Activated T-cell treated with anti-CD3 and anti-CD28 coated beads, Interleukin-2, amount 50 U/mL, for 72 hours (primary cell): ENCODE data around the gene AK2. TPM values are rescaled to one million over a fixed set of nuclear protein-coding genes. Genes with fewer than 3 reads are reported as not detected.
A peak's percentile ranks its signal among the peaks of the same experiment; 100 is the strongest.

Source experiments
- ATAC-seq, 2 donors: fragments of 150-1000 bp; cut with Tn5 transposase; replicated peaks in 1 of 2; 2 replicates each; pipeline ENCODE4 v1.10.0; 2021; ENCODE audit warnings: moderate library complexity in 2 of 2, mild to moderate bottlenecking in 1 of 2
- DNase-seq, 2 donors: peaks; one replicate each; pipeline ENCODE4 v3.0.0; 2021 to 2022; ENCODE audit warnings: mixed read lengths in 1 of 2
- H3K27ac Mint-ChIP-seq: one replicate; pipeline ENCODE4 v1.8.0; 2022; ENCODE audit warnings: mild to moderate bottlenecking, moderate library complexity, mixed read lengths
- H3K27me3 Mint-ChIP-seq: one replicate; pipeline ENCODE4 v1.8.0; 2022; ENCODE audit warnings: low read depth, mixed read lengths
- H3K36me3 Mint-ChIP-seq, 2 donors: one replicate each; pipeline ENCODE4 v1.8.0; 2022; ENCODE audit warnings: mixed read lengths in 2 of 2, mild to moderate bottlenecking in 1 of 2; ENCODE audit not compliant: insufficient read depth in 2 of 2
- H3K4me1 Mint-ChIP-seq: one replicate; pipeline ENCODE4 v1.8.0; 2022; ENCODE audit warnings: low read depth, mixed read lengths
- H3K4me3 Mint-ChIP-seq, 2 donors: one replicate each; pipeline ENCODE4 v1.8.0; 2022; ENCODE audit warnings: mild to moderate bottlenecking in 2 of 2, mixed read lengths in 2 of 2, moderate library complexity in 2 of 2
- H3K9me3 Mint-ChIP-seq, 2 donors: one replicate each; pipeline ENCODE4 v1.8.0; 2022; ENCODE audit warnings: mixed read lengths in 2 of 2
- total RNA-seq, 2 donors: library from RNA; stranded (reverse); gene quantifications; one replicate each; pipeline ENCODE4 v1.2.3, GENCODE V29; 2022

Gene AK2
- total RNA-seq, 2 donors from 2014 or later = 217 to 223 TPM

- peaks cover 6% of the 10 kb centered on the region in 2 donors for H3K9me3 Mint-ChIP-seq
- H3K4me1 Mint-ChIP-seq = peaks cover 51% of the 10 kb centered on the region
- H3K27ac Mint-ChIP-seq = peak overlapping the region; percentile 39
- H3K36me3 Mint-ChIP-seq = peaks cover 5 to 17% of the 10 kb centered on the region in 2 donors
- H3K27me3 Mint-ChIP-seq = peaks cover 23% of the 10 kb centered on the region
- peak overlapping the region; percentile 33 to 75 for H3K4me3 Mint-ChIP-seq
- ATAC-seq (peak; percentile 18 to 34), DNase-seq (no peak)
Measured at GRCh38 chr1:32967888-32968568, 68.7 kb downstream of the AK2 start.

GRCh38 chr1:32966900-32967299 lies 69.8 kb downstream of the AK2 start:
- peaks cover 54% of the 10 kb centered on the region for H3K4me1 Mint-ChIP-seq
- peak overlapping the region in 1 of 2 donors; percentile 75 for H3K4me3 Mint-ChIP-seq
- peaks cover 13 to 21% of the 10 kb centered on the region in 2 donors for H3K36me3 Mint-ChIP-seq
- ATAC-seq (no peak), DNase-seq (no peak)
- peaks cover 14% of the 10 kb centered on the region for H3K27me3 Mint-ChIP-seq
- H3K9me3 Mint-ChIP-seq = peaks cover 6% of the 10 kb centered on the region in 2 donors
- no peak overlapping the region for H3K27ac Mint-ChIP-seq

GRCh38 chr1:32965251-32965747 lies 71.4 kb downstream of the AK2 start:
- H3K4me1 Mint-ChIP-seq = peaks cover 60% of the 10 kb centered on the region

GRCh38 chr1:32964461-32965250 lies 72.0 kb downstream of the AK2 start, which contains the start of gene RNF19B:
TSS of gene RNF19B (minus strand) at chr1:32964809. CDS start at chr1:32964685, 124 bp downstream.
- Mint-ChIP-seq H3K4me1 (peaks cover 59% of the 10 kb centered on the region), H3K27ac (peak within 1 kb of the TSS; percentile 96), H3K27me3 (no peaks in the 10 kb centered on the region), H3K4me3 (peak within 1 kb of the TSS; percentile 93 to 95), H3K36me3 (peaks cover 15% of the 10 kb centered on the region in 2 donors), H3K9me3 (peaks cover 4 to 5% of the 10 kb centered on the region in 2 donors)
- ATAC-seq (peak; percentile 91 to 94), DNase-seq (peak; percentile 97)

More at GRCh38 chr1:32965251-32965747, 71.4 kb downstream of the AK2 start:
- Mint-ChIP-seq H3K27ac (peak overlapping the region; percentile 96), H3K9me3 (peaks cover 4 to 5% of the 10 kb centered on the region in 2 donors), H3K4me3 (peak overlapping the region; percentile 78 to 90), H3K27me3 (no peaks in the 10 kb centered on the region), H3K36me3 (peaks cover 15% of the 10 kb centered on the region in 2 donors)
- ATAC-seq = no peak
- DNase-seq = no peak

GRCh38 chr1:32963746-32964460 lies 72.8 kb downstream of the AK2 start:
- peaks cover 60% of the 10 kb centered on the region for H3K4me1 Mint-ChIP-seq
- ATAC-seq (peak; percentile 30 to 43), DNase-seq (peak; percentile 66 to 74)
- peaks cover 4 to 5% of the 10 kb centered on the region in 2 donors for H3K9me3 Mint-ChIP-seq
- peak overlapping the region; percentile 82 for H3K27ac Mint-ChIP-seq
- H3K36me3 Mint-ChIP-seq = peaks cover 15 to 17% of the 10 kb centered on the region in 2 donors
- H3K27me3 Mint-ChIP-seq = no peaks in the 10 kb centered on the region
- peak overlapping the region; percentile 93 to 95 for H3K4me3 Mint-ChIP-seq

- Mint-ChIP-seq H3K4me3 (peak overlapping the region; percentile 93 to 95), H3K27ac (peak overlapping the region; percentile 82), H3K36me3 (peaks cover 17 to 22% of the 10 kb centered on the region in 2 donors), H3K27me3 (no peaks in the 10 kb centered on the region), H3K4me1 (peaks cover 61% of the 10 kb centered on the region), H3K9me3 (no peaks in the 10 kb centered on the region)
- DNase-seq = no peak
- no peak for ATAC-seq
Measured at GRCh38 chr1:32962248-32962896, 74.3 kb downstream of the AK2 start.

GRCh38 chr1:32960819-32961355 lies 75.8 kb downstream of the AK2 start:
- Mint-ChIP-seq H3K27ac (peak overlapping the region; percentile 40), H3K9me3 (no peaks in the 10 kb centered on the region), H3K4me1 (peaks cover 60% of the 10 kb centered on the region), H3K4me3 (peak overlapping the region; percentile 46 to 88), H3K36me3 (peaks cover 17 to 27% of the 10 kb centered on the region in 2 donors), H3K27me3 (no peaks in the 10 kb centered on the region)
- no peak for ATAC-seq
- no peak for DNase-seq

- peaks cover 65% of the 10 kb centered on the region for H3K4me1 Mint-ChIP-seq
- H3K27me3 Mint-ChIP-seq = no peaks in the 10 kb centered on the region
- no peak for DNase-seq
- H3K4me3 Mint-ChIP-seq = peak overlapping the region; percentile 23 to 77
- no peaks in the 10 kb centered on the region for H3K9me3 Mint-ChIP-seq
- H3K27ac Mint-ChIP-seq = peak overlapping the region; percentile 43
- H3K36me3 Mint-ChIP-seq = peaks cover 19 to 27% of the 10 kb centered on the region in 2 donors
- ATAC-seq = no peak
Measured at GRCh38 chr1:32960342-32960741, 76.3 kb downstream of the AK2 start.

- Mint-ChIP-seq H3K4me1 (peaks cover 77% of the 10 kb centered on the region), H3K36me3 (peaks cover 20 to 32% of the 10 kb centered on the region in 2 donors), H3K27me3 (no peaks in the 10 kb centered on the region), H3K27ac (no peak overlapping the region), H3K4me3 (peak overlapping the region in 1 of 2 donors; percentile 46), H3K9me3 (no peaks in the 10 kb centered on the region)
- DNase-seq (no peak), ATAC-seq (no peak)
Measured at GRCh38 chr1:32958827-32959226, 77.9 kb downstream of the AK2 start.

Other genes with a start within 250 kb of the AK2 start
- gene YARS1, start 219.5 kb downstream of the AK2 start, total RNA-seq = 100 to 1,000 TPM; 341 to 388 TPM
- gene S100PBP, start 219.2 kb downstream of the AK2 start, total RNA-seq = 10 to 100 TPM; 45.5 to 52.9 TPM
- gene FNDC5, start 166.0 kb downstream of the AK2 start, total RNA-seq = not detected
- gene HPCA, start 150.4 kb downstream of the AK2 start, total RNA-seq = under 1 TPM in 1 of 2 donors, not detected in 1; 0.36 TPM
- 1 to 10 TPM; 1.4 to 2.0 TPM for gene TMEM54, start 135.5 kb downstream of the AK2 start, total RNA-seq
- gene RNF19B, start 72.1 kb downstream of the AK2 start, total RNA-seq = 100 to 1,000 TPM in 1 of 2 donors, 10 to 100 TPM in 1; 99.9 to 148 TPM
- 1 to 10 TPM; 2.5 to 4.1 TPM for gene AZIN2, start 44.3 kb upstream of the AK2 start, total RNA-seq
- 1 to 10 TPM; 4.1 to 8.1 TPM for gene TRIM62, start 145.2 kb upstream of the AK2 start, total RNA-seq
- gene ZNF362, start 219.6 kb upstream of the AK2 start, total RNA-seq = 10 to 100 TPM; 16.9 to 23.9 TPM